WTC11 (cell line): ENCODE measurements around the gene CCDC61. TPM values are rescaled to one million over a fixed set of nuclear protein-coding genes. Genes with fewer than 3 reads are reported as not detected.

Source experiments
- ATAC-seq: fragments of 200-7000 bp; cut with Tn5 transposase; 2 replicates; pipeline ENCODE4 v1.10.0; 2021; ENCODE audit warnings: mild to moderate bottlenecking, moderate library complexity
- CTCF ChIA-PET: fragments of 300-600 bp; sonication (Branson Sonifier 250); formaldehyde crosslinking; loops from one replicate; lab custom pipeline; 2021; ENCODE audit warnings: antibody characterized with exemption; lab: Charles Lee
- POLR2A ChIA-PET: fragments of 350-600 bp; sonication (Branson Sonifier 250); formaldehyde crosslinking; loops from one replicate; lab custom pipeline; 2021; ENCODE audit warnings: antibody characterized with exemption; lab: Charles Lee
- DNase-seq: peaks from one replicate; pipeline ENCODE4 v3.0.0; 2021; ENCODE audit warnings: low spot score
- H3K27ac Mint-ChIP-seq: 2 replicates; pipeline ENCODE4 v1.8.0; 2021; ENCODE audit warnings: mixed read lengths
- H3K27me3 Mint-ChIP-seq: 2 replicates; pipeline ENCODE4 v1.8.0; 2021; ENCODE audit warnings: low read depth, mild to moderate bottlenecking, moderate library complexity, mixed read lengths
- H3K36me3 Mint-ChIP-seq: 2 replicates; pipeline ENCODE4 v1.8.0; 2021; ENCODE audit warnings: mixed read lengths
- H3K4me1 Mint-ChIP-seq: 2 replicates; pipeline ENCODE4 v1.8.0; 2022; ENCODE audit warnings: mixed read lengths
- H3K4me3 Mint-ChIP-seq: 2 replicates; pipeline ENCODE4 v1.8.0; 2021; ENCODE audit warnings: mild to moderate bottlenecking, moderate library complexity, mixed read lengths
- H3K9me3 Mint-ChIP-seq: 2 replicates; pipeline ENCODE4 v1.8.0; 2021; ENCODE audit warnings: mixed read lengths
- ATF6 ChIP-seq: sonication (generic); formaldehyde crosslinking; IDR thresholded peaks from 2 replicates; pipeline ENCODE4 v1.8.1; 2023; ENCODE audit warnings: mild to moderate bottlenecking, missing genetic modification reagents
- CTCF ChIP-seq: fragments of 200-600 bp; IDR thresholded peaks from 2 replicates; pipeline ENCODE4 v1.8.0; 2022; ENCODE audit warnings: antibody characterized with exemption
- EMX1 ChIP-seq: fragments of 250-450 bp; sonication (Bioruptor Pico); IDR thresholded peaks from 2 replicates; pipeline ENCODE4 v1.8.0; 2021; ENCODE audit warnings: mild to moderate bottlenecking
- ETV6 ChIP-seq: sonication (generic); formaldehyde crosslinking; IDR thresholded peaks from 2 replicates; pipeline ENCODE4 v1.8.1; 2022; ENCODE audit warnings: mild to moderate bottlenecking, missing genetic modification reagents
- FOXP1 ChIP-seq: sonication (generic); formaldehyde crosslinking; IDR thresholded peaks from 2 replicates; pipeline ENCODE4 v1.8.0; 2022; ENCODE audit warnings: missing genetic modification reagents, mild to moderate bottlenecking, moderate library complexity, borderline replicate concordance
- FOXP4 ChIP-seq: sonication (generic); formaldehyde crosslinking; IDR thresholded peaks from 2 replicates; pipeline ENCODE4 v1.8.0; 2022; ENCODE audit warnings: mild to moderate bottlenecking, missing genetic modification reagents
- GABPB1 ChIP-seq: sonication (generic); formaldehyde crosslinking; IDR thresholded peaks from 2 replicates; pipeline ENCODE4 v1.8.1; 2023; ENCODE audit warnings: mild to moderate bottlenecking, missing genetic modification reagents
- JAZF1 ChIP-seq: fragments of 250-450 bp; sonication (Bioruptor Pico); IDR thresholded peaks from 2 replicates; pipeline ENCODE4 v1.9.0; 2021; ENCODE audit warnings: moderate library complexity, mild to moderate bottlenecking, inconsistent platforms
- JUN ChIP-seq: sonication (generic); formaldehyde crosslinking; IDR thresholded peaks from 2 replicates; pipeline ENCODE4 v1.8.0; 2023; ENCODE audit warnings: mild to moderate bottlenecking, missing genetic modification reagents
- KAT7 ChIP-seq: sonication (generic); formaldehyde crosslinking; IDR thresholded peaks from 2 replicates; pipeline ENCODE4 v1.8.1; 2023; ENCODE audit warnings: missing genetic modification reagents, mild to moderate bottlenecking, borderline replicate concordance
- MAX ChIP-seq: sonication (generic); formaldehyde crosslinking; IDR thresholded peaks from 2 replicates; pipeline ENCODE4 v1.8.0; 2022; ENCODE audit warnings: mild to moderate bottlenecking, missing genetic modification reagents
- NFYB ChIP-seq: sonication (generic); formaldehyde crosslinking; conservative IDR thresholded peaks from 2 replicates; pipeline ENCODE4 v1.8.0; 2022; ENCODE audit warnings: low read depth, missing genetic modification reagents
- NR3C1 ChIP-seq: sonication (generic); formaldehyde crosslinking; conservative IDR thresholded peaks from 2 replicates; pipeline ENCODE4 v1.8.1; 2023; ENCODE audit warnings: low read depth, mild to moderate bottlenecking, missing genetic modification reagents
- PRDM15 ChIP-seq: sonication (generic); formaldehyde crosslinking; IDR thresholded peaks from 2 replicates; pipeline ENCODE4 v1.8.0; 2022; ENCODE audit warnings: missing genetic modification reagents
- RELA ChIP-seq: sonication (generic); formaldehyde crosslinking; IDR thresholded peaks from 2 replicates; pipeline ENCODE4 v1.8.1; 2022; ENCODE audit warnings: missing genetic modification reagents, mild to moderate bottlenecking, borderline replicate concordance
- SOX15 ChIP-seq: fragments of 250-450 bp; sonication (Bioruptor Pico); IDR thresholded peaks from 2 replicates; pipeline ENCODE4 v1.9.0; 2021; ENCODE audit warnings: mild to moderate bottlenecking
- TP53 ChIP-seq: sonication (generic); formaldehyde crosslinking; IDR thresholded peaks from 2 replicates; pipeline ENCODE4 v1.8.1; 2023; ENCODE audit warnings: mild to moderate bottlenecking, missing genetic modification reagents
- USF2 ChIP-seq: sonication (generic); formaldehyde crosslinking; IDR thresholded peaks from 2 replicates; pipeline ENCODE4 v1.8.1; 2023; ENCODE audit warnings: mild to moderate bottlenecking, missing genetic modification reagents, moderate library complexity
- ZMAT4 ChIP-seq: fragments of 250-450 bp; sonication (Bioruptor Pico); IDR thresholded peaks from 2 replicates; pipeline ENCODE4 v1.9.0; 2021; ENCODE audit warnings: mild to moderate bottlenecking
- ZNF219 ChIP-seq: sonication (generic); formaldehyde crosslinking; IDR thresholded peaks from 2 replicates; pipeline ENCODE4 v1.8.0; 2023; ENCODE audit warnings: missing genetic modification reagents, mild to moderate bottlenecking, borderline replicate concordance
- ZNF396 ChIP-seq: fragments of 250-450 bp; sonication (Bioruptor Pico); IDR thresholded peaks from 2 replicates; pipeline ENCODE4 v1.8.0; 2021; ENCODE audit warnings: mild to moderate bottlenecking, moderate library complexity, borderline replicate concordance
- ZNF416 ChIP-seq: fragments of 250-450 bp; sonication (Bioruptor Pico); IDR thresholded peaks from 2 replicates; pipeline ENCODE4 v1.9.0; 2021; ENCODE audit warnings: mild to moderate bottlenecking, inconsistent platforms
- total RNA-seq: library from RNA; stranded (reverse); gene quantifications from 3 replicates; pipeline ENCODE4 v1.2.3, GENCODE V29; 2021

The CCDC61 gene
- total RNA-seq, 1 experiment from 2014 or later: 33.7 TPM

- TF ChIP-seq USF2 (CRISPR knock-in tag) (no peak), ETV6 (CRISPR knock-in tag) (no peak), CTCF (no peak), FOXP1 (CRISPR knock-in tag) (no peak), GABPB1 (no peak), ATF6 (CRISPR knock-in tag) (no peak), RELA (CRISPR knock-in tag) (no peak), SOX15 (no peak), NFYB (CRISPR knock-in tag) (no peak), ZNF416 (no peak), ZNF396 (CRISPR knock-in tag) (no peak), PRDM15 (no peak)
- TF ChIP-seq, all 79 proteins: peak for 0
- Mint-ChIP-seq H3K36me3 (peaks cover 16% of the 10 kb centered on the region), H3K9me3 (peaks cover 61% of the 10 kb centered on the region), H3K4me1 (no peaks in the 10 kb centered on the region), H3K4me3 (no peak overlapping the region), H3K27ac (no peak overlapping the region), H3K27me3 (peaks cover 70% of the 10 kb centered on the region)
- POLR2A ChIA-PET: no interaction called here
- DNase-seq (no peak), ATAC-seq (no peak)
- CTCF ChIA-PET: interaction anchor here (1.4 to 1.6 kb wide), 2 partner anchors 31 to 221 kb away, joined by 6 to 7 read pairs; no protein-coding TSS in a partner anchor
Measured at GRCh38 chr19:46060012-46060411, 64.7 kb downstream of the CCDC61 start.

- no peak overlapping the region for H3K4me3 Mint-ChIP-seq
- POLR2A ChIA-PET: no interaction called here
- H3K9me3 Mint-ChIP-seq: peaks cover 49% of the 10 kb centered on the region
- no peaks in the 10 kb centered on the region for H3K4me1 Mint-ChIP-seq
- peaks cover 70% of the 10 kb centered on the region for H3K27me3 Mint-ChIP-seq
- peaks cover 16% of the 10 kb centered on the region for H3K36me3 Mint-ChIP-seq
- ATAC-seq: no peak
- no peak overlapping the region for H3K27ac Mint-ChIP-seq
- DNase-seq: no peak
- CTCF ChIA-PET: interaction anchor here (0.9 to 1.2 kb wide), 2 partner anchors 14 to 15 kb away, joined by 3 read pairs; no protein-coding TSS in a partner anchor
- TF ChIP-seq ZMAT4 (no peak), MAX (no peak), EMX1 (CRISPR knock-in tag) (no peak), KAT7 (CRISPR knock-in tag) (no peak), ZNF219 (CRISPR knock-in tag) (no peak), JAZF1 (CRISPR knock-in tag) (no peak), JUN (no peak), FOXP4 (CRISPR knock-in tag) (no peak), NR3C1 (no peak), TP53 (CRISPR knock-in tag) (no peak)
Measured at GRCh38 chr19:46063201-46063600, 67.9 kb downstream of the CCDC61 start.
